ENCODE data around the gene IRS2.
A peak's percentile ranks its signal among the peaks of the same experiment; 100 is the strongest.

IRS2 gene

DNA sequence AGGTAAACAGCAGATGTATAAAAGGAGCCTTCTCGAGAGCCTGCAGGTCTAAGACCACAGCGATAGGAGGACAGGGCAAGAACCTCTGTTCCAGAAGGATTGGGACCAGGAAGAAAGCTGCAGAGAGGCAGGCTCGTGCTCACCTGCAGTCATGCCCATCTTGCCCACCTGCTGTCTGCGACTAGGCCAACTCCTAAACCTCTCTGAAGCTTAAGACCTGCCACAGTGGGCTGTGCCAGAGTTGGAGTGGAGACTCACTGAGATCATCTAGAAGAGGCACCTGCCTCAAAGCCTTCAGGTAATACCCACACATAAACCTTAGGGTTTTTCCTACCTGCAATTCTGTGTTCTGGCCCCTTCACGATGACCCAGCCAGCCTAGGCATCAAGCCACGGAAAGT lies 68.7 kb downstream of the IRS2 start:
- H3K4me3 ChIP-seq (ENCODE audit: control insufficient read depth, low read depth, low read length): no peak overlapping the region
- TF ChIP-seq CTCF (conservative IDR thresholded peaks at IDR 0.05; ENCODE audit: control insufficient read depth, insufficient read depth, low read depth, low read length): no peak
- no peak for DNase-seq (ENCODE audit: low read depth)

GRCh38 chr13:109715902-109716301 lies 70.5 kb downstream of the IRS2 start:
- TF ChIP-seq CTCF (conservative IDR thresholded peaks at IDR 0.05; ENCODE audit: control insufficient read depth, insufficient read depth, low read depth, low read length): no peak

GRCh38 chr13:109713681-109714080 lies 72.7 kb downstream of the IRS2 start:
- DNase-seq (ENCODE audit: low read depth): no peak
- TF ChIP-seq CTCF (conservative IDR thresholded peaks at IDR 0.05; ENCODE audit: control insufficient read depth, insufficient read depth, low read depth, low read length): no peak
- H3K4me3 ChIP-seq (ENCODE audit: control insufficient read depth, low read depth, low read length): no peak overlapping the region

More at GRCh38 chr13:109715902-109716301, 70.5 kb downstream of the IRS2 start:
- DNase-seq (ENCODE audit: low read depth): peak; percentile 74
- no peak overlapping the region for H3K4me3 ChIP-seq (ENCODE audit: control insufficient read depth, low read depth, low read length)

DNA sequence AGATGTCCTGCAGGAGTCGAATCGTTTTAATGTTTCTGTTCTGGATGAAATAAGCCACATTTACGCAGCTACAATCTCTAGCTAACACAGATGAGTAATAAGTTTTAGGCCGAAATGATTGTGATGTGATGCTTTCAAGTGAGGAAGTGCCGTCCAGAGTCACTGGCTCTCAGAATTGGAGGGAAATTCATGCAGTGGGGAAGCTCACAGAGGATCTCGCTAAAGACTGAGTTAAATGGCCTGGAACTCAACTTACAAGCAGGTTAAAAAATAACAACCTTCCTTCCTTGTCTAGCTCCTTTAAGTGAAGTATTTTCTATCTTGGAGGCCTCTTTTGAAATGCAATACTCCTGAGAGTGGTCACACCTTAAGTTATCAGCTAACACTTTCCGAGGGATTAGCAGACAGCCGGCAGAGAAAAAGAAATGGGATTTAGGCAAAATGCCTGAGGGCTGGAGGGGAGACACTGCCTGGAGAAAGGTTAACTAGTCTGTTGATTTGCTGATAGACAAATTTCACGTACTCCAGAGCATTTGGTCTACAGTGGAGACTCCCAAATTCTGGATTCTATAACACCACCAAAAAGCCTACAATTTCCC lies 74.2 kb downstream of the IRS2 start:
- TF ChIP-seq CTCF (conservative IDR thresholded peaks at IDR 0.05; ENCODE audit: control insufficient read depth, insufficient read depth, low read depth, low read length): no peak
- no peak for DNase-seq (ENCODE audit: low read depth)
- H3K4me3 ChIP-seq (ENCODE audit: control insufficient read depth, low read depth, low read length): no peak overlapping the region

DNA sequence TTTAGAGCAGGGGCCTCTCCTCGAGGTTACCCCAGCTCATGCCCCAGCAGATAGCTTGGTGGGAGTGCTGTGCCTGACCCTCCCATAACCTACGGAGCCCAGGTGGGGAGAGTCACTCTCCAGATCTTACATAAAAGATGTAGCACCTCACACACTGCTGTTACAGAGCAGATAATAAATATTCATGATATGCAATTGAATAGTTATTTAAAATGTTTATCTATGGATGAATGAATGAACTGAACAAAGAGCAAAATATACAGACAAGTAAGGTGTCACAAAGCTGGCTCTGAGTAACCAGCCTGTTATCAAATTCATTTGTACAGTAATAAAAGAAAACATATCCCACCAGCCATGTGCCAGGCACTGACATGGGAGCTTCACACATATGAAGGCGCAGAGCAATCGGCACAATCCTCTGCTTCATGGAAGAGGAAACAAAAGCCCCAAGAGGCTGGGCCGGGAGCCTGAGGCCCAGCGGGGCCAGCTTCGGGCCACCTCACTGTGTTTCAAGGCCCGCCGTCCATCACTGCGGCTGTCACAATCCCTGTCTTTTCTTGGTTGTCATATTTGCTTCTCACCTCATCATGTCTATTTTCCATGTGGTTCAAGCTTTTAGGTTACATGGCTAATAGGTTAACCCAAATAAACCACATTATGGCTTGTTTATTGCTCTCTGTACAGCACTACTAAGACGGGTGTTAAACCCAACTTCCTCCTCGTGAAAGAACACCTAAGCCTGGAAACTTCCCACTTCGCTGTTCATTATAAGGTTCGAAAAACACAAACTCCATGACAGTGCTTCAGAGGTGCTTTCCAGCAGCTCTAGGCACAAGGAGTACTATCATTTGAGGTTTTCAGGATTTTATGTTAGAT lies 78.4 kb downstream of the IRS2 start:
- DNase-seq (ENCODE audit: low read depth): no peak
- TF ChIP-seq CTCF (conservative IDR thresholded peaks at IDR 0.05; ENCODE audit: control insufficient read depth, insufficient read depth, low read depth, low read length): no peak
- no peak overlapping the region for H3K4me3 ChIP-seq (ENCODE audit: control insufficient read depth, low read depth, low read length)

DNA sequence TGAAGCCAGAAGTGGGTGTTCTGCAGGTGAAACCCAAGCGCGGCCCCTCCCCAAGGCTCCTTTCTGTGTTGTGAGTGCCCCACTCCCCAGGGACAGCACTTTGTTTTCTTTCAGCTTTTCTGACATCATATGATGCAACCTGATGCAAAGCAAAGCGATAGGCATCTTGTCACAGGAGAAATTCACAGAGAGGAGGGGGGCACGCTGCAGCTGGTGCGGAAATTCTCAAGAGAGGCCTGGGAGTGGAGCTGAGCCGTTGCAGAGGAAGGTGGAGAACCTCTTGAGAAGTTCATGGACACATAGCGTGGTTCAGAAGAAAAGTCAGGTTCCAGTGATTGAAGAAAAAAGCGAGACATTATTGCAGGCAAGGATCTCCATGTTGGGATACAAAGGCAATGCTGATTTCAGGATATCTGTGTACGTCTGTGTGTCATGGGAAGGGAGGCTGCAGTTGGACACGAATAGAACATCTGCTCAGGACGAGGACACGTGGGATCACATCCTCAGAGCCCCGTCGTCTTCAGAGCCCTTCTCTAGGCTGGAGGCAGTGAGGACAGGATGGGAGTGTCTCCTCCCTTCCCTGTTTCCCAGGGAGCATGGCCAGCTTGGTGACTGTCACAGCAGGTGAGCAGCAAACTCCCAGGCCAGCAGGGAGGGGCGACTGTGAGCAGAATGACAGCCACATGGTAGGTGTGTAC lies 79.2 kb downstream of the IRS2 start:
- H3K4me3 ChIP-seq (ENCODE audit: control insufficient read depth, low read depth, low read length): no peak overlapping the region
- TF ChIP-seq CTCF (conservative IDR thresholded peaks at IDR 0.05; ENCODE audit: control insufficient read depth, insufficient read depth, low read depth, low read length): no peak
- DNase-seq (ENCODE audit: low read depth): no peak
